ENCODE data around the gene CARS1. TPM values are rescaled to one million over a fixed set of nuclear protein-coding genes. Genes with fewer than 3 reads are reported as not detected.

CARS1 gene
- total and polyA plus RNA-seq, 9 of the 15 experiments (the other 6 are each of a cell fraction or from before 2014, with no cell fraction given), result 14.4 to 106 (median 73.6) TPM

GRCh38 chr11:3091846-3092602 is 34.8 kb upstream of the CARS1 start (continued):
- TF ChIP-seq CGGBP1 (CRISPR knock-in tag; IDR thresholded peaks at IDR 0.05), result no peak
- TF ChIP-seq STAT5A (IDR thresholded peaks at IDR 0.05; ENCODE audit: borderline replicate concordance, low read length), result no peak
- TF ChIP-seq EHMT2 (IDR thresholded peaks at IDR 0.05), result no peak
- TF ChIP-seq, protein P1, sequence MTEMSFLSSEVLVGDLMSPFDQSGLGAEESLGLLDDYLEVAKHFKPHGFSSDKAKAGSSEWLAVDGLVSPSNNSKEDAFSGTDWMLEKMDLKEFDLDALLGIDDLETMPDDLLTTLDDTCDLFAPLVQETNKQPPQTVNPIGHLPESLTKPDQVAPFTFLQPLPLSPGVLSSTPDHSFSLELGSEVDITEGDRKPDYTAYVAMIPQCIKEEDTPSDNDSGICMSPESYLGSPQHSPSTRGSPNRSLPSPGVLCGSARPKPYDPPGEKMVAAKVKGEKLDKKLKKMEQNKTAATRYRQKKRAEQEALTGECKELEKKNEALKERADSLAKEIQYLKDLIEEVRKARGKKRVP (CRISPR knock-in tag; IDR thresholded peaks at IDR 0.05), result no peak
- TF ChIP-seq TCFL5 (CRISPR knock-in tag; conservative IDR thresholded peaks at IDR 0.05), result no peak
- TF ChIP-seq ZNF263 (CRISPR knock-in tag; IDR thresholded peaks at IDR 0.05; ENCODE audit: borderline replicate concordance), result 0 out of 2 replicates have a peak, but pooled peaks have one; percentile 32
- no peak for TF ChIP-seq RUNX1 (IDR thresholded peaks at IDR 0.05; ENCODE audit: low read depth)
- 0 out of 2 replicates have a peak, but pooled peaks have one; percentile 24 for TF ChIP-seq ZBTB9 (CRISPR knock-in tag; IDR thresholded peaks at IDR 0.05)
- no peak for TF ChIP-seq BRF1 (IDR thresholded peaks at IDR 0.05; ENCODE audit: borderline replicate concordance, extremely low read depth, insufficient read length)
- TF ChIP-seq ZNF75A (CRISPR knock-in tag; IDR thresholded peaks at IDR 0.05), result no peak
- peak; percentile 43 to 62; a peak in 2 of 4 replicates for TF ChIP-seq MAZ (CRISPR knock-in tag; conservative IDR thresholded peaks at IDR 0.05 in 1 of 2, IDR thresholded peaks at IDR 0.05 in 1 of 2)
- no peak for TF ChIP-seq ZNF347 (CRISPR knock-in tag; IDR thresholded peaks at IDR 0.05; ENCODE audit: low read depth)
- TF ChIP-seq SMAD3 (CRISPR knock-in tag; conservative IDR thresholded peaks at IDR 0.05), result peak; percentile 67; the same call in 1 of the 2 replicates
- TF ChIP-seq ZNF282 (CRISPR knock-in tag; IDR thresholded peaks at IDR 0.05), result no peak
- TF ChIP-seq ELF1 (tag; IDR thresholded peaks at IDR 0.05), result no peak
- no peak for TF ChIP-seq ZZZ3 (IDR thresholded peaks at IDR 0.05)
- no peak for TF ChIP-seq PML (IDR thresholded peaks at IDR 0.05; ENCODE audit: low read length)
- no peak for TF ChIP-seq GTF3C2 (IDR thresholded peaks at IDR 0.05; ENCODE audit: borderline replicate concordance, extremely low read depth, insufficient read length)
- no peak for TF ChIP-seq PURB (CRISPR knock-in tag; IDR thresholded peaks at IDR 0.05; ENCODE audit: low read depth)
